ENCODE data around the gene SLC6A17.

The SLC6A17 gene

GRCh38 chr1:110212169-110213142 lies 62.2 kb downstream of the SLC6A17 start:
- TF ChIP-seq MAX (IDR thresholded peaks at IDR 0.05): no peak
- TF ChIP-seq RAD21 (IDR thresholded peaks at IDR 0.05; ENCODE audit: low read depth): no peak
- TF ChIP-seq CREB1 (IDR thresholded peaks at IDR 0.05; ENCODE audit: low read depth): no peak
- no peak for TF ChIP-seq TAF1 (IDR thresholded peaks at IDR 0.05; ENCODE audit: low read depth)
- no peak for TF ChIP-seq ZBTB7A (IDR thresholded peaks at IDR 0.05; ENCODE audit: low read depth)
- TF ChIP-seq EGR1 (IDR thresholded peaks at IDR 0.05): no peak
- TF ChIP-seq USF1 (IDR thresholded peaks at IDR 0.05): no peak
- no peak for TF ChIP-seq EP300 (IDR thresholded peaks at IDR 0.05; ENCODE audit: borderline replicate concordance)
- no peak for TF ChIP-seq NFIC (IDR thresholded peaks at IDR 0.05)
- TF ChIP-seq CEBPB (IDR thresholded peaks at IDR 0.05): no peak
- TF ChIP-seq REST (IDR thresholded peaks at IDR 0.05; ENCODE audit: low read depth): no peak
- TF ChIP-seq YY1 (IDR thresholded peaks at IDR 0.05; ENCODE audit: low read depth): no peak
- no peak for TF ChIP-seq FOXM1 (IDR thresholded peaks at IDR 0.05; ENCODE audit: borderline replicate concordance, low read depth)
- TF ChIP-seq TCF12 (IDR thresholded peaks at IDR 0.05; ENCODE audit: low read depth): no peak
- TF ChIP-seq TEAD4 (IDR thresholded peaks at IDR 0.05): no peak

GRCh38 chr1:110213143-110213540 lies 62.8 kb downstream of the SLC6A17 start:
- TF ChIP-seq YY1 (IDR thresholded peaks at IDR 0.05; ENCODE audit: low read depth) (no peak), CREB1 (IDR thresholded peaks at IDR 0.05; ENCODE audit: low read depth) (no peak), EP300 (IDR thresholded peaks at IDR 0.05; ENCODE audit: borderline replicate concordance) (no peak)

- TF ChIP-seq TEAD4 (IDR thresholded peaks at IDR 0.05): no peak
- no peak for TF ChIP-seq EP300 (IDR thresholded peaks at IDR 0.05; ENCODE audit: borderline replicate concordance)
- TF ChIP-seq MAX (IDR thresholded peaks at IDR 0.05): no peak
- TF ChIP-seq CEBPB (IDR thresholded peaks at IDR 0.05): no peak
- TF ChIP-seq NFIC (IDR thresholded peaks at IDR 0.05): no peak
- no peak for TF ChIP-seq REST (IDR thresholded peaks at IDR 0.05; ENCODE audit: low read depth)
- no peak for TF ChIP-seq EGR1 (IDR thresholded peaks at IDR 0.05)
Observed at GRCh38 chr1:110214454-110215404, 64.4 kb downstream of the SLC6A17 start.

GRCh38 chr1:110215621-110216515 lies 65.6 kb downstream of the SLC6A17 start:
- TF ChIP-seq TCF12 (IDR thresholded peaks at IDR 0.05; ENCODE audit: low read depth): no peak
- no peak for TF ChIP-seq FOXM1 (IDR thresholded peaks at IDR 0.05; ENCODE audit: borderline replicate concordance, low read depth)
- no peak for TF ChIP-seq CEBPB (IDR thresholded peaks at IDR 0.05)
- no peak for TF ChIP-seq EP300 (IDR thresholded peaks at IDR 0.05; ENCODE audit: borderline replicate concordance)
- no peak for TF ChIP-seq REST (IDR thresholded peaks at IDR 0.05; ENCODE audit: low read depth)
- no peak for TF ChIP-seq USF1 (IDR thresholded peaks at IDR 0.05)
- TF ChIP-seq CREB1 (IDR thresholded peaks at IDR 0.05; ENCODE audit: low read depth): no peak
- TF ChIP-seq RAD21 (IDR thresholded peaks at IDR 0.05; ENCODE audit: low read depth): no peak
- no peak for TF ChIP-seq NFIC (IDR thresholded peaks at IDR 0.05)
- no peak for TF ChIP-seq MAX (IDR thresholded peaks at IDR 0.05)
- TF ChIP-seq TAF1 (IDR thresholded peaks at IDR 0.05; ENCODE audit: low read depth): no peak
- no peak for TF ChIP-seq EGR1 (IDR thresholded peaks at IDR 0.05)
- no peak for TF ChIP-seq ZBTB7A (IDR thresholded peaks at IDR 0.05; ENCODE audit: low read depth)
- TF ChIP-seq TEAD4 (IDR thresholded peaks at IDR 0.05): no peak
- no peak for TF ChIP-seq YY1 (IDR thresholded peaks at IDR 0.05; ENCODE audit: low read depth)

Data from Ishikawa (cell line).